Trophoblast cell (in vitro differentiated cells and primary cell): ENCODE results near the gene RBBP8.

Source experiments
- DNase-seq, 2 donors: peaks; one replicate each; pipeline ENCODE4 v3.0.0-alpha.2; 2016
- H2AFZ ChIP-seq: 2 replicates; pipeline ENCODE4 v1.6.1; 2013; ENCODE audit warnings: low read length, moderate library complexity, mild to moderate bottlenecking; ENCODE audit not compliant: insufficient read depth, poor library complexity
- H2AK5ac ChIP-seq: 2 replicates; pipeline ENCODE4 v1.6.1; 2013; ENCODE audit warnings: mild to moderate bottlenecking, low read length
- H2BK120ac ChIP-seq: 2 replicates; pipeline ENCODE4 v1.6.1; 2013; ENCODE audit warnings: low read length, mild to moderate bottlenecking, moderate library complexity; ENCODE audit not compliant: insufficient read depth, poor library complexity
- H2BK12ac ChIP-seq: 2 replicates; pipeline ENCODE4 v1.6.1; 2013; ENCODE audit warnings: mild to moderate bottlenecking, low read length, moderate library complexity
- H2BK5ac ChIP-seq: 2 replicates; pipeline ENCODE4 v1.6.1; 2013; ENCODE audit warnings: low read length, low read depth, moderate library complexity, mild to moderate bottlenecking; ENCODE audit not compliant: poor library complexity
- H3K14ac ChIP-seq: 2 replicates; pipeline ENCODE4 v1.6.1; 2013; ENCODE audit warnings: mild to moderate bottlenecking, low read length
- H3K18ac ChIP-seq: 2 replicates; pipeline ENCODE4 v1.6.1; 2013; ENCODE audit warnings: mild to moderate bottlenecking, low read length
- H3K23ac ChIP-seq: 2 replicates; pipeline ENCODE4 v1.6.1; 2013; ENCODE audit warnings: low read length
- H3K27ac ChIP-seq: 2 replicates; pipeline ENCODE4 v1.5.1; 2013; ENCODE audit warnings: low read depth, mild to moderate bottlenecking, inconsistent platforms, low read length, moderate library complexity
- H3K27me3 ChIP-seq: 2 replicates; pipeline ENCODE4 v1.6.1; 2013; ENCODE audit warnings: inconsistent platforms, mild to moderate bottlenecking, low read length, moderate library complexity; ENCODE audit not compliant: insufficient read depth
- H3K36me3 ChIP-seq, 2 experiments: 1 replicate in 1 of 2; 2 replicates in 1 of 2; pipeline ENCODE4 v1.6.1; 2013; ENCODE audit warnings: low read length in 2 of 2, mild to moderate bottlenecking in 2 of 2, moderate library complexity in 1 of 2; ENCODE audit not compliant: insufficient read depth in 2 of 2, control insufficient read depth in 1 of 2
- H3K4ac ChIP-seq: 2 replicates; pipeline ENCODE4 v1.6.1; 2013; ENCODE audit warnings: low read depth, mild to moderate bottlenecking, low read length, moderate library complexity
- H3K4me1 ChIP-seq, 2 experiments: 1 replicate in 1 of 2; 2 replicates in 1 of 2; pipeline ENCODE4 v1.6.1; 2013; ENCODE audit warnings: low read length in 2 of 2, mild to moderate bottlenecking in 2 of 2, moderate library complexity in 1 of 2; ENCODE audit not compliant: insufficient read depth in 2 of 2, control insufficient read depth in 1 of 2
- H3K4me2 ChIP-seq: 2 replicates; pipeline ENCODE4 v1.6.1; 2013; ENCODE audit warnings: inconsistent platforms, mild to moderate bottlenecking, low read length, moderate library complexity
- H3K4me3 ChIP-seq: 2 replicates; pipeline ENCODE4 v1.5.1; 2013; ENCODE audit warnings: mild to moderate bottlenecking, low read depth, low read length, inconsistent platforms
- H3K79me1 ChIP-seq: one replicate; pipeline ENCODE4 v1.6.1; 2013; ENCODE audit warnings: low read length
- H3K79me2 ChIP-seq: 2 replicates; pipeline ENCODE4 v1.6.1; 2013; ENCODE audit warnings: low read length, mild to moderate bottlenecking; ENCODE audit not compliant: control insufficient read depth, insufficient read depth, poor library complexity
- H3K9ac ChIP-seq: 2 replicates; pipeline ENCODE4 v1.6.1; 2013; ENCODE audit warnings: mild to moderate bottlenecking, low read length
- H3K9me3 ChIP-seq: 2 replicates; pipeline ENCODE4 v1.6.1; 2013; ENCODE audit warnings: low read depth, mild to moderate bottlenecking, control low read depth, inconsistent platforms, low read length; ENCODE audit not compliant: insufficient read depth
- H4K12ac ChIP-seq: 2 replicates; pipeline ENCODE4 v1.6.1; 2013; ENCODE audit warnings: low read depth, mild to moderate bottlenecking, low read length, moderate library complexity
- H4K8ac ChIP-seq: 2 replicates; pipeline ENCODE4 v1.6.1; 2013; ENCODE audit warnings: low read depth, mild to moderate bottlenecking, low read length, moderate library complexity
- H4K91ac ChIP-seq: one replicate; pipeline ENCODE4 v1.6.1; 2013; ENCODE audit warnings: low read depth, mild to moderate bottlenecking, low read length, moderate library complexity
- WGBS: extraction: QIAGEN DNeasy Blood & Tissue Kit; methylation state at CpG from one replicate; pipeline ENCODE4 v1.1.7; 2013; ENCODE audit warnings: missing lambda C conversion rate; ENCODE audit not compliant: insufficient read length, insufficient coverage; ENCODE audit errors: extremely low coverage; 5-methylcytosine and 5-hydroxymethylcytosine counted together

Gene RBBP8

DNA sequence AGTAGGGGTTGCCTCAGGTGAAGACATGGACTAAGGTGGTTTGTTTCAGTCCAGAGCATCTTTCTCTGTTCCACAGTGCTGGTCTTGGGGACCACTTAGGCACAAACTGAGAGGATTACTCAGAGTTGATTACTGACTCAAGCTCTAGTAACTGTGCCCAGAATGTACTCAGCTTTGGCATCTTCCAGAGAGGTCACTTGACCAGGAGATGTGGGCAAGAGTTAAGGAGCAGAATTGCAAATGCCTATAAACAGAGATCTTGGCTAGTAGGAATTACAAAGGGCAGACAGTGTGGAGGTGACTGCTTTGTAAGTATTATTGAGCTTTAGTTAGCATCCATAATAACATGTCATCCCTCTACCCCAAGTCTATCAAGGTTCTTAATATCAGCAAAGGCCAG is 109.0 kb downstream of the RBBP8 start:
- no peaks in the 10 kb centered on the region for H3K27me3 ChIP-seq
- H3K36me3 ChIP-seq = no peaks in the 10 kb centered on the region
- no peak overlapping the region for H2BK12ac ChIP-seq
- no peaks in the 10 kb centered on the region for H3K9me3 ChIP-seq
- no peak overlapping the region for H3K4me2 ChIP-seq
- no peak overlapping the region for H4K8ac ChIP-seq
- H3K4ac ChIP-seq = no peak overlapping the region
- H2AFZ ChIP-seq = no peak overlapping the region
- peaks cover 0 to 3% of the 10 kb centered on the region in 2 experiments for H3K4me1 ChIP-seq
- no peak overlapping the region for H4K12ac ChIP-seq
- H3K14ac ChIP-seq = no peak overlapping the region
- H3K79me1 ChIP-seq = no peaks in the 10 kb centered on the region
- H3K23ac ChIP-seq = no peak overlapping the region
- H4K91ac ChIP-seq = no peak overlapping the region
- H3K4me3 ChIP-seq = no peak overlapping the region
- no peak for DNase-seq
- no peak overlapping the region for H3K9ac ChIP-seq
- H2BK120ac ChIP-seq = no peak overlapping the region
- H2BK5ac ChIP-seq = no peak overlapping the region
- H2AK5ac ChIP-seq = no peak overlapping the region
- H3K79me2 ChIP-seq = no peaks in the 10 kb centered on the region
- no peak overlapping the region for H3K18ac ChIP-seq
- H3K27ac ChIP-seq = no peak overlapping the region

DNA sequence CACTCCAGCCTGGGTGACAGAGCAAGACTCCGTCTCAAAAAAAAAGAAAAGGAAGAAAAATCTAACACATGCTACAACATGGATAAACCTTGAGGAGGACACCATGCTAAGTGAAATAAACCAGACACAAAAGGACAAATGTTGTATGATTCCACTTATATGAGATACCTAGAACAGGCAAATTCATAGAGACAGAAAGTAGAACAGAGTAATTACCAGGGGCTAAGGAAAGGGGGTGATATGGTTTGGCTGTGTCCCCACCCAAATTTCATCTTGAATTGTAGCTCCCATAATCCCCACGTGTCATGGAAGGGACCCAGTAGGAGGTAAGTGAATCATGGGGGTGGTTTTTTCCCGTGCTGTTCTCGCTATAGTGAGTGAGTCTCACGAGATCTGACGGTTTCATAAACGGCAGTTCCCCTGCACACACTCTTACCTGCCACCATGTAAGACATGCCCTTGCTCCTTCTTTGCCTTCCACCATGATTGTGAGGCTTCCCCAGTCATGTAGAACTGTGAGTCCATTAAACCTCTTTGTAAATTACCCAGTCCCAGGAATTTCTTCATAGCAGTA is 110.8 kb downstream of the RBBP8 start:
- H3K79me2 ChIP-seq = no peaks in the 10 kb centered on the region
- H3K4me2 ChIP-seq = no peak overlapping the region
- no peak overlapping the region for H3K23ac ChIP-seq
- H2BK120ac ChIP-seq = no peak overlapping the region
- H2AFZ ChIP-seq = no peak overlapping the region
- H4K91ac ChIP-seq = no peak overlapping the region
- no peak for DNase-seq
- no peak overlapping the region for H3K18ac ChIP-seq
- H3K4me1 ChIP-seq = no peaks in the 10 kb centered on the region
- no peak overlapping the region for H3K9ac ChIP-seq
- no peak overlapping the region for H3K4me3 ChIP-seq
- H3K14ac ChIP-seq = no peak overlapping the region
- H3K27ac ChIP-seq = no peak overlapping the region
- no CpG with 5 or more reads among the region's 7 CpGs for WGBS
- H3K79me1 ChIP-seq = no peaks in the 10 kb centered on the region
- H2AK5ac ChIP-seq = no peak overlapping the region
- no peak overlapping the region for H4K8ac ChIP-seq
- H3K36me3 ChIP-seq = no peaks in the 10 kb centered on the region
- no peak overlapping the region for H2BK12ac ChIP-seq
- H3K9me3 ChIP-seq = no peaks in the 10 kb centered on the region
- H3K27me3 ChIP-seq = no peaks in the 10 kb centered on the region
- no peak overlapping the region for H2BK5ac ChIP-seq
- H4K12ac ChIP-seq = no peak overlapping the region
- H3K4ac ChIP-seq = no peak overlapping the region

DNA sequence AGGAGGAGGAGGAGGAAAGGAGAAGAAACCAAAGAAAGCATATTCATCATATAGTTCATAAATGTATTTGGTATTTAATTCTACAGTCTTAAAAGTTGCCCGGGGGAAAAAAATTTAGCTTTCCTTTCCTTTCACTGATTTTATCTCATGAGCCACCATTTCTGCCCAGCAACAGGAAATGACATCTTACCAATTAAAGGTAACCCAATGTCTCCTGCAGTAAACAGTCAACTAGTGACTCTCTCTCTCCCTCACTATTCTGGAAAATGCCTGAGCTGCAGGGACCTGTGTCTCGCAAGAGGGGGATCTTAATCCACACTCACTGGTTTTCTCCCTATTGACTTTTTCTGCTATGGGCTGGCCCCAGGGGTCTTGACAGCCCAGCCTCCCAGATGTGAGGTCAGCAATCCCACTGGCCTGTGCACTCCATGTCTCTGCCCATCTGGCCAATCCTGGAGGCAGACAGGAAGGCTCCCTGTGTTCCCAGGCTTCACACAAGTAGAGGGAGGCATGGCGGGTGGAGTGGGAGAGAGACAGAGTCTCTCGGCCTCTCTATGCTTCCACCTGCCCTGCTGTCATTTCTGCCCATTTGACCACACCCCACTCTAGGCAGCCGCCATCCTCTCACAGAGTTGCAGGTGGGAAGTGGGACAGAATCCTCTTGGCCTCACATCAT is 116.7 kb downstream of the RBBP8 start:
- H2BK120ac ChIP-seq = no peak overlapping the region
- H2AK5ac ChIP-seq = no peak overlapping the region
- no peak overlapping the region for H3K27ac ChIP-seq
- H4K8ac ChIP-seq = no peak overlapping the region
- H3K4me3 ChIP-seq = no peak overlapping the region
- H3K4me1 ChIP-seq = peaks cover 3 to 4% of the 10 kb centered on the region in 2 experiments
- no peak overlapping the region for H3K4me2 ChIP-seq
- no peak overlapping the region for H3K18ac ChIP-seq
- no peak overlapping the region for H3K9ac ChIP-seq
- H2BK5ac ChIP-seq = no peak overlapping the region
- H3K14ac ChIP-seq = no peak overlapping the region
- WGBS = no CpG with 5 or more reads among the region's 5 CpGs
- H3K23ac ChIP-seq = no peak overlapping the region
- H3K9me3 ChIP-seq = no peaks in the 10 kb centered on the region
- H3K79me2 ChIP-seq = no peaks in the 10 kb centered on the region
- no peak overlapping the region for H2BK12ac ChIP-seq
- H3K4ac ChIP-seq = no peak overlapping the region
- H4K12ac ChIP-seq = no peak overlapping the region
- no peaks in the 10 kb centered on the region for H3K79me1 ChIP-seq
- no peak overlapping the region for H2AFZ ChIP-seq
- DNase-seq = no peak
- no peaks in the 10 kb centered on the region for H3K36me3 ChIP-seq
- H3K27me3 ChIP-seq = no peaks in the 10 kb centered on the region
- no peak overlapping the region for H4K91ac ChIP-seq

DNA sequence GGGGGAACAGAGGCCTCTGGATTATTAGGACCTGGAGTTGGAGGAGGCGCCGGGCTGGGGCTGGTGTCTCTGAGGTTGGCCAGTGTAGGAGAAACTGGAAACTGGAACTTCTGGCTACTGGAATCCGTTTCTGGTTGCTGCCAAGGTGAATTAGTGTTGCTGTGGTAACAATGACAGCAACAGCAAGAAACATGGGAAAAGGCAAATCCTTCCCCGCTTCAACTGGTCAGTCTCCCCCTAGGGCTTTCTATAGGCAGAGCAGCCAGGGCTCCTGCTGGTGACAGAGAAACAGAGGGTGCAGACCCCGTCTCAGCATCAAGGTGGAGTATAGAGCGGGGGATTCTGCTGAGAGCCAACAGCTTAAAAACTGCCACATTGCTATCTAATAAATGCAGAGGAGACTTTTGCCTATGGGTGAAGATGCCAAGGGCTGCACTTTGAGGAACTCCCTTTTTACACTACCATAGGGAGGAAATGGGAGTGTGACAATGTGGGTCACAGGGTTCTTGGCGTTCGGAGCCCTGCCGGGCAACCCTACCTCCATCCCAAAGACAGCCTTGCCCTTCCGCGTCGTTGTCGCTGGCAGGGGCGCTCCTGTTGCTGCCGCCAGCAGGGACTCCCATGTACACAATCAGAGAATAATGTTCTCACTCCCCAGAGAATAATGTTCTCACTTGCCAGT is 120.8 kb downstream of the RBBP8 start:
- H3K27me3 ChIP-seq = no peaks in the 10 kb centered on the region
- peak; percentile 15 to 73 for DNase-seq
- H3K14ac ChIP-seq = no peak overlapping the region
- H3K4me1 ChIP-seq = peaks cover 3 to 4% of the 10 kb centered on the region in 2 experiments
- H2BK12ac ChIP-seq = no peak overlapping the region
- H3K18ac ChIP-seq = no peak overlapping the region
- H2AFZ ChIP-seq = no peak overlapping the region
- H2AK5ac ChIP-seq = no peak overlapping the region
- no peak overlapping the region for H3K23ac ChIP-seq
- WGBS = no CpG with 5 or more reads among the region's 15 CpGs
- no peak overlapping the region for H3K4ac ChIP-seq
- no peak overlapping the region for H2BK5ac ChIP-seq
- H3K4me3 ChIP-seq = no peak overlapping the region
- H4K91ac ChIP-seq = no peak overlapping the region
- H3K79me1 ChIP-seq = no peaks in the 10 kb centered on the region
- no peaks in the 10 kb centered on the region for H3K79me2 ChIP-seq
- no peaks in the 10 kb centered on the region for H3K36me3 ChIP-seq
- H3K9me3 ChIP-seq = no peaks in the 10 kb centered on the region
- no peak overlapping the region for H2BK120ac ChIP-seq
- H4K8ac ChIP-seq = no peak overlapping the region
- no peak overlapping the region for H3K4me2 ChIP-seq
- H4K12ac ChIP-seq = no peak overlapping the region
- H3K27ac ChIP-seq = no peak overlapping the region
- H3K9ac ChIP-seq = no peak overlapping the region
